VCaP (cell line): ENCODE results near the gene HNRNPL.
A peak's percentile ranks its signal among the peaks of the same experiment; 100 is the strongest.

Experiments
- H3K27ac ChIP-seq: fragments of 450-650 bp; 2 replicates; pipeline ENCODE4 v1.5.1; 2017
- CTCF ChIP-seq: fragments of 450-650 bp; conservative IDR thresholded peaks from 2 replicates; pipeline ENCODE4 v1.5.1; 2017; ENCODE audit warnings: mild to moderate bottlenecking, moderate library complexity

HNRNPL gene

DNA sequence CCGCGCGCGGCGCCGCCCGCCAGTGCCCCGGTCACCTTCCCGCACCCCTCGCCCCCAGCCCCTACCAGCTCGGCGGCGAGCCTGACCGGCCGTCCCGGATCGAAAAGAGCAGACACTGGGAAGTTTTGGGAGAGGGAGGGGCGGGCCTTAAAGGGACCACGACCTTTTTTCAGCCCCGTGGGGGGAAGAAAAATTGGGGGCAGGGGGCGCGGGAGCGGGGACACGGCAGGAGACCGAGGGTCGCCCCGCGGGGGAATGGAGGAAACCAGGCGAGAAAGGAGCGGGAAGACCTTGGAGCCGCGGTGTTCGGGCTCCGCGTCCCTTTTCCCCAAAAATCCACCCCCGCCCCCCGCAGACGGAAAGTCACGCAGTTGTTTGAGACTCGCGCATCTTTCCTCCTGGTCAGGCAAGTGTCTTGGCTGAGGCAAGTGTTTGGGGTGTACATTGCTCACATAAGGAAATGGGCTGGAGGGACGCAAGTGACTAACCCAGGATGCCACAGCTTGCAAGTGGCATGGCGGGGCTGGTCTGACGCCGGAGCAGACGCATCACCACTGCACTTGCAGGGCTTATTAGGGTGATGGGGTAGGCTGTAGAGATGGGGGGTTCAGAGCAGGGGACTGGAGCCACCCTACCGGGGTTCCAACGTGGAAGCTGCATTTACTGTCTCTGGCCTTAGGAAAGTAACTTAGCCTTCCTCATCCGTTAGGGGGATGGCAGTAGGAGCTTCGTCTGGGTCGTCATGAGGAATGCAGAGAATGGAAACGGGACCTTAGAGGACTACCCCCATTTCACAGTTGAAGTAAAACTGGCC, 2.7 kb upstream of the HNRNPL start:
- H3K27ac ChIP-seq: peak overlapping the region; percentile 100
- TF ChIP-seq CTCF: no peak

GRCh38 chr19:38851622-38852230, 1.9 kb upstream of the HNRNPL start:
- no peak for TF ChIP-seq CTCF
- H3K27ac ChIP-seq: peak overlapping the region; percentile 100

- peak overlapping the region; percentile 100 for H3K27ac ChIP-seq
- no peak for TF ChIP-seq CTCF
These were observed 1.3 kb upstream of the HNRNPL start for GRCh38 chr19:38850976-38851621.

GRCh38 chr19:38850436-38850975, 720 bp upstream of the HNRNPL start:
- peak overlapping the region; percentile 100 for H3K27ac ChIP-seq
- TF ChIP-seq CTCF: no peak

GRCh38 chr19:38849147-38849859, 483 bp downstream of the HNRNPL start:
- TF ChIP-seq CTCF: no peak
- H3K27ac ChIP-seq: peak overlapping the region; percentile 100

DNA sequence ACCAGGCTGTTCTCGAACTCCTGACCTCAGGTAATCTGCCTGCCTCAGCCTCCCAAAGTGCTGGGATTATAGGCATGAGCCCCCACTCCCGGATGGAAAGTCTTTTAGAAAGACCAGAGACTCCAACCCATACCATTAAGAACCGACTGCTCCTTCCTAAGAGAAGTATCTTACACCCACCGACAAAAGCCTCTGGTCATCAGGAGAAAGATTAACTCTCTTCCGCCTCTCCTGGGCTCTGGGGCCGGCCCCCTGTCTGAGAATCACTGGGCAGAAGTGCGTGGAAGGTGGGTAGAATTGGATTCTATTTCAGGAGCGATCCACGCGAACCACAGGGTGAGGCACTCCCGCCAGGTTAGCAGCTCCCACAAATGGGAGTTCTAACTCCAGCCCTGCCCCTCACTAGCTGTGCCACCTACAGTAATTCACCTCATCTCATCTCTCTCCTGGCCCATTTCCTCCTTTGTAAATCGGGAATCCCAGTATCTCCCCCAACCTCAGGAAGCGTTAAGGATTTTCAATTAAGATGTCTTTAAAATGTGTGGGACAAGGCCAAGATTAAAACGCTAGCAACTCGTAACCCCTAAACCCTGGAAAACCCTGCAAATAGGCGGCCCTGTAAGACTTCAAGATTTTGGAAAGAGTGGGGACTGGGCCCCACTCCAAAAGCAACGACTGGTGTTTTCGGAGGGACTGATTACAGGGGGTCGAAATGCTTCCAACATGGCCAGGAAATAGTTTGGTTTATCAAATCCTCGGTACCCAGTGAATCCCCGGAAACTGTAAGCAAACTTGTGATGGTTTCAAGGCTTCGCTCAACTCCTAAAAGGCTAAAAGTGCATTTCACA, 1.3 kb downstream of the HNRNPL start:
- peak overlapping the region; percentile 100 for H3K27ac ChIP-seq
- no peak for TF ChIP-seq CTCF
